Astrocyte of the spinal cord (primary cell): Measurements from ENCODE around the gene NKIRAS2.

Source experiments
- DNase-seq: peaks from one replicate; pipeline ENCODE4 v3.0.0; 2011; ENCODE audit warnings: low read depth, low spot score
- H3K4me3 ChIP-seq: 2 replicates; pipeline ENCODE4 v1.5.1; 2011; ENCODE audit warnings: low read depth, mild to moderate bottlenecking, low read length, moderate library complexity
- CTCF ChIP-seq: IDR thresholded peaks from 2 replicates; pipeline ENCODE4 v1.5.1; 2012; ENCODE audit warnings: low read depth, mild to moderate bottlenecking, low read length, inconsistent platforms
- in situ Hi-C: cut with HindIII; loops from 2 replicates; pipeline ENCODE4 v1.10.0; 2017; ENCODE audit warnings: low sequenced_read_pairs

The NKIRAS2 gene

GRCh38 chr17:42039794-42040763 lies 20.2 kb downstream of the NKIRAS2 start:
- in situ Hi-C loops, result no loop called here
- DNase-seq, result no peak
- no peak for TF ChIP-seq CTCF
- H3K4me3 ChIP-seq, result no peak overlapping the region

- DNase-seq, result no peak
- in situ Hi-C loops, result no loop called here
- H3K4me3 ChIP-seq, result no peak overlapping the region
- TF ChIP-seq CTCF, result no peak
Observed at GRCh38 chr17:42040818-42041217, 20.9 kb downstream of the NKIRAS2 start.

- in situ Hi-C loops, result no loop called here
Observed at GRCh38 chr17:42041619-42042018, 21.7 kb downstream of the NKIRAS2 start.

GRCh38 chr17:42042598-42043319 lies 22.9 kb downstream of the NKIRAS2 start:
- in situ Hi-C loops, result no loop called here
- no peak for DNase-seq
- no peak for TF ChIP-seq CTCF
- H3K4me3 ChIP-seq, result no peak overlapping the region

More at GRCh38 chr17:42041619-42042018, 21.7 kb downstream of the NKIRAS2 start:
- no peak overlapping the region for H3K4me3 ChIP-seq
- no peak for DNase-seq
- no peak for TF ChIP-seq CTCF

GRCh38 chr17:42045719-42046118 lies 25.8 kb downstream of the NKIRAS2 start:
- in situ Hi-C loops, result no loop called here
- no peak for DNase-seq
- H3K4me3 ChIP-seq, result no peak overlapping the region
- TF ChIP-seq CTCF, result no peak

- in situ Hi-C loops, result no loop called here
- TF ChIP-seq CTCF, result no peak
Observed at GRCh38 chr17:42047343-42047742, 27.5 kb downstream of the NKIRAS2 start.

More at GRCh38 chr17:42047343-42047742, 27.5 kb downstream of the NKIRAS2 start:
- no peak for DNase-seq
- H3K4me3 ChIP-seq, result no peak overlapping the region
